Measurements from ENCODE around the gene CLCN3. TPM values are rescaled to one million over a fixed set of nuclear protein-coding genes. Genes with fewer than 3 reads are reported as not detected.

The CLCN3 gene
- total RNA-seq, 1 donor from 2014 or later = 44.8 TPM

- Histone ChIP-seq H3K4me3 (no peak overlapping the region), H3K36me3 (peaks cover 2% of the 10 kb centered on the region), H2AFZ (replicated peaks) (no peak overlapping the region), H3K79me2 (ENCODE audit: low read depth) (no peaks in the 10 kb centered on the region), H3K27ac (no peak overlapping the region), H3K9ac (no peak overlapping the region), H3K4me1 (no peaks in the 10 kb centered on the region), H3F3A (ENCODE audit: low read depth) (no peaks in the 10 kb centered on the region), H4K20me1 (ENCODE audit: low read depth) (no peaks in the 10 kb centered on the region), H3K4me2 (no peak overlapping the region), H3K9me3 (ENCODE audit: low read depth) (no peaks in the 10 kb centered on the region), H3K27me3 (no peaks in the 10 kb centered on the region)
- Mint-ChIP-seq H3K9me3 (no peaks in the 10 kb centered on the region), H3K27me3 (ENCODE audit: insufficient read depth, low read depth) (no peaks in the 10 kb centered on the region), H3K27ac (no peak overlapping the region), H3K4me1 (no peaks in the 10 kb centered on the region), H3K36me3 (peaks cover 4% of the 10 kb centered on the region), H3K4me3 (no peak overlapping the region)
- no peak for DNase-seq (ENCODE audit: low spot score)
- TF ChIP-seq EZH2phosphoT487 (IDR thresholded peaks at IDR 0.05) = no peak
- no peak for TF ChIP-seq CTCF (IDR thresholded peaks at IDR 0.05)
- no peak for TF ChIP-seq EZH2 (IDR thresholded peaks at IDR 0.05)
Measured at GRCh38 chr4:169593050-169593560, 27.3 kb upstream of the CLCN3 start.

- Histone ChIP-seq H3K79me2 (ENCODE audit: low read depth) (no peaks in the 10 kb centered on the region), H3F3A (ENCODE audit: low read depth) (no peaks in the 10 kb centered on the region), H2AFZ (replicated peaks) (no peak overlapping the region), H3K4me3 (no peak overlapping the region), H3K9ac (no peak overlapping the region), H3K27ac (no peak overlapping the region), H3K9me3 (ENCODE audit: low read depth) (no peaks in the 10 kb centered on the region), H3K4me2 (no peak overlapping the region), H3K36me3 (peaks cover 3% of the 10 kb centered on the region), H4K20me1 (ENCODE audit: low read depth) (no peaks in the 10 kb centered on the region), H3K27me3 (no peaks in the 10 kb centered on the region), H3K4me1 (no peaks in the 10 kb centered on the region)
- DNase-seq (ENCODE audit: low spot score) = no peak
- Mint-ChIP-seq H3K4me1 (no peaks in the 10 kb centered on the region), H3K4me3 (no peak overlapping the region), H3K27ac (no peak overlapping the region), H3K27me3 (ENCODE audit: insufficient read depth, low read depth) (peaks cover 3% of the 10 kb centered on the region), H3K9me3 (no peaks in the 10 kb centered on the region), H3K36me3 (peaks cover 4% of the 10 kb centered on the region)
- TF ChIP-seq CTCF (IDR thresholded peaks at IDR 0.05) = no peak
- TF ChIP-seq EZH2phosphoT487 (IDR thresholded peaks at IDR 0.05) = no peak
- no peak for TF ChIP-seq EZH2 (IDR thresholded peaks at IDR 0.05)
Measured at GRCh38 chr4:169594560-169595195, 25.7 kb upstream of the CLCN3 start.

GRCh38 chr4:169601016-169601771 is 19.2 kb upstream of the CLCN3 start:
- Histone ChIP-seq H3K9me3 (ENCODE audit: low read depth) (no peaks in the 10 kb centered on the region), H3K27ac (no peak overlapping the region), H3K4me1 (no peaks in the 10 kb centered on the region), H3K27me3 (no peaks in the 10 kb centered on the region), H3K36me3 (peaks cover 15% of the 10 kb centered on the region), H3K4me3 (no peak overlapping the region), H3F3A (ENCODE audit: low read depth) (no peaks in the 10 kb centered on the region), H3K79me2 (ENCODE audit: low read depth) (no peaks in the 10 kb centered on the region), H3K4me2 (no peak overlapping the region), H4K20me1 (ENCODE audit: low read depth) (no peaks in the 10 kb centered on the region), H2AFZ (replicated peaks) (no peak overlapping the region), H3K9ac (no peak overlapping the region)
- Mint-ChIP-seq H3K27me3 (ENCODE audit: insufficient read depth, low read depth) (peaks cover 3% of the 10 kb centered on the region), H3K4me3 (no peak overlapping the region), H3K36me3 (peaks cover 4% of the 10 kb centered on the region), H3K4me1 (no peaks in the 10 kb centered on the region), H3K27ac (no peak overlapping the region), H3K9me3 (no peaks in the 10 kb centered on the region)
- TF ChIP-seq EZH2 (IDR thresholded peaks at IDR 0.05) (no peak), CTCF (IDR thresholded peaks at IDR 0.05) (no peak), EZH2phosphoT487 (IDR thresholded peaks at IDR 0.05) (no peak)
- no peak for DNase-seq (ENCODE audit: low spot score)
